Kidney (tissue), 14 donors: ENCODE results near the gene C3orf20. TPM values are rescaled to one million over a fixed set of nuclear protein-coding genes. Genes with fewer than 3 reads are reported as not detected.

Experiments
- DNase-seq, 5 donors: peaks; one replicate each; pipeline ENCODE4 v3.0.0-alpha.2; 2013 to 2020
- FAIRE-seq: peaks from 2 replicates; lab custom pipeline; 2012; peaks lifted over from hg19 to GRCh38; lab: Jason Lieb, UNC
- H3K27ac ChIP-seq, 2 donors: one replicate each; pipeline ENCODE4 v1.7.0; 2013; ENCODE audit warnings: low read depth in 2 of 2, low read length in 2 of 2, inconsistent platforms in 1 of 2
- H3K27me3 ChIP-seq: one replicate; pipeline ENCODE4 v1.7.1; 2013; ENCODE audit warnings: low read length, inconsistent platforms; ENCODE audit not compliant: control insufficient read depth, insufficient read depth
- H3K36me3 ChIP-seq, 3 donors: one replicate each; pipeline versions ENCODE4 v1.7.0 to v1.7.1; 2013; ENCODE audit warnings: low read length in 3 of 3, control low read depth in 1 of 3, inconsistent platforms in 1 of 3; ENCODE audit not compliant: insufficient read depth in 3 of 3, control insufficient read depth in 2 of 3
- H3K4me1 ChIP-seq, 3 donors: one replicate each; pipeline versions ENCODE4 v1.7.0 to v1.7.1; 2013; ENCODE audit warnings: low read length in 3 of 3, inconsistent platforms in 1 of 3, low read depth in 1 of 3; ENCODE audit not compliant: control insufficient read depth in 2 of 3, insufficient read depth in 2 of 3
- H3K4me3 ChIP-seq, 3 donors: one replicate each; pipeline versions ENCODE4 v1.7.0 to v1.8.1; 2013; ENCODE audit warnings: low read length in 3 of 3, control low read depth in 1 of 3, inconsistent platforms in 1 of 3
- H3K9ac ChIP-seq, 3 donors: one replicate each; pipeline versions ENCODE4 v1.7.0 to v1.7.1; 2013; ENCODE audit warnings: low read length in 3 of 3, control low read depth in 1 of 3, inconsistent platforms in 1 of 3
- H3K9me3 ChIP-seq, 3 donors: one replicate each; pipeline versions ENCODE4 v1.7.0 to v1.7.1; 2013; ENCODE audit warnings: low read length in 3 of 3, control low read depth in 1 of 3, inconsistent platforms in 1 of 3; ENCODE audit not compliant: control insufficient read depth in 2 of 3, insufficient read depth in 1 of 3
- CTCF ChIP-seq: IDR thresholded peaks from 3 replicates; pipeline ENCODE4 v1.5.1; 2012; ENCODE audit warnings: mild to moderate bottlenecking, moderate library complexity, borderline replicate concordance; ENCODE audit not compliant: insufficient read depth; ENCODE audit errors: extremely low read depth
- intact Hi-C: fragments of 100-400 bp; cut with DNase I; formaldehyde crosslinking; loops from one replicate; pipeline ENCODE4 v1.11.1; 2022
- polyA plus RNA-seq: library from polyadenylated mRNA; stranded (reverse); fragments of 350-450 nt; fragmentation: Illumina TruSeq; extraction: RNeasy Lipid Tissue Mini Kit (QIAGEN cat#74804); gene quantifications from one replicate; pipeline ENCODE4 v1.2.3, GENCODE V29; 2014; ENCODE audit warnings: low read depth, low replicate concordance; ENCODE audit not compliant: insufficient read depth
- total RNA-seq: library from RNA; stranded (reverse); fragmentation: NEBNext Ultra II Directional; extraction: Animal tissue kit (Norgen Biotek cat#: 25700); gene quantifications from one replicate; pipeline ENCODE4 v1.2.1, GENCODE V29; 2021
- donor health status: control.
- donor health status: control.
- donor health status: control.
- donor health status: control.
- donor health status: control.
- donor health status: DM: yes; HTN: yes; CAD: no.
- donor health status: Normal renal cell carcinoma (clear cell type).

The C3orf20 gene
- total and polyA plus RNA-seq, 2 donors from 2014 or later: 0.16 TPM; not detected in 1

DNA sequence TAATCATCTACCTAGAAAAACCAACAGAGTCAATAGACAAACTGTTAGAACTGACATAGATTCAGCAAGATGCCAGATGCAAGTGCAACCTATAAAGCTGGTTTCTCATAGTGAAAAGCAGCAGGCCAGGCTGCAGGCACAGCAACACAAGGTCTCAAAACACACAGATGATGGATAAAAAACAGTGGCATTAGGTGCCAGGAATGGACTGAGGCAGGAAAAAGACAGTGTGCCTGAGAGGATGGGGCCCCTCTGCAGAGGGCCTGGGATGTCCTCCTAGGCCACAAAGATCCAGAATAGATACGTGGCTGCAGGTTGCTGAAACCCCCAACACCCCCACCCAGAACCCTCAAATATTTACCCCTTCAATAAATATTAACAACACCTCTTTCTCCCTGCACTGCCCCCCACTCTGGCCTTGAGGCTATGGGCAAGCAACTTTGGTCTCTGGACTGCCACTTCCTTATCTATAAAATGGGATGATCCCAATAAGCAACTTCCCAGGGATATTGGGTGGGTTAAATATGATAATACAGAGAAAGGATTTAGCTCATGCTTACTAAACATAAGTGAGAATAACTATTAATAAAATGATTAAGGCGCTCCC is 108.6 kb downstream of the C3orf20 start:
- intact Hi-C loops: no loop called here
- TF ChIP-seq CTCF: no peak
- Histone ChIP-seq H3K4me1 (no peaks in the 10 kb centered on the region), H3K9ac (no peak overlapping the region), H3K36me3 (no peaks in the 10 kb centered on the region), H3K27ac (no peak overlapping the region), H3K9me3 (peaks cover 0 to 2% (median 0%) of the 10 kb centered on the region in 3 donors), H3K27me3 (no peaks in the 10 kb centered on the region), H3K4me3 (no peak overlapping the region)
- FAIRE-seq (no peak), DNase-seq (peak in 2 of 5 donors; percentile 21 to 29)

GRCh38 chr3:14784087-14784681 is 109.2 kb downstream of the C3orf20 start:
- no peak for TF ChIP-seq CTCF
- no peak overlapping the region for H3K4me3 ChIP-seq
- no peak overlapping the region for H3K27ac ChIP-seq
- DNase-seq (peak; percentile 43 to 77 (median 60)), FAIRE-seq (no peak)
- H3K36me3 ChIP-seq: no peaks in the 10 kb centered on the region
- intact Hi-C loops: no loop called here
- no peaks in the 10 kb centered on the region for H3K4me1 ChIP-seq
- H3K9ac ChIP-seq: no peak overlapping the region
- H3K9me3 ChIP-seq: no peaks in the 10 kb centered on the region
- no peaks in the 10 kb centered on the region for H3K27me3 ChIP-seq

DNA sequence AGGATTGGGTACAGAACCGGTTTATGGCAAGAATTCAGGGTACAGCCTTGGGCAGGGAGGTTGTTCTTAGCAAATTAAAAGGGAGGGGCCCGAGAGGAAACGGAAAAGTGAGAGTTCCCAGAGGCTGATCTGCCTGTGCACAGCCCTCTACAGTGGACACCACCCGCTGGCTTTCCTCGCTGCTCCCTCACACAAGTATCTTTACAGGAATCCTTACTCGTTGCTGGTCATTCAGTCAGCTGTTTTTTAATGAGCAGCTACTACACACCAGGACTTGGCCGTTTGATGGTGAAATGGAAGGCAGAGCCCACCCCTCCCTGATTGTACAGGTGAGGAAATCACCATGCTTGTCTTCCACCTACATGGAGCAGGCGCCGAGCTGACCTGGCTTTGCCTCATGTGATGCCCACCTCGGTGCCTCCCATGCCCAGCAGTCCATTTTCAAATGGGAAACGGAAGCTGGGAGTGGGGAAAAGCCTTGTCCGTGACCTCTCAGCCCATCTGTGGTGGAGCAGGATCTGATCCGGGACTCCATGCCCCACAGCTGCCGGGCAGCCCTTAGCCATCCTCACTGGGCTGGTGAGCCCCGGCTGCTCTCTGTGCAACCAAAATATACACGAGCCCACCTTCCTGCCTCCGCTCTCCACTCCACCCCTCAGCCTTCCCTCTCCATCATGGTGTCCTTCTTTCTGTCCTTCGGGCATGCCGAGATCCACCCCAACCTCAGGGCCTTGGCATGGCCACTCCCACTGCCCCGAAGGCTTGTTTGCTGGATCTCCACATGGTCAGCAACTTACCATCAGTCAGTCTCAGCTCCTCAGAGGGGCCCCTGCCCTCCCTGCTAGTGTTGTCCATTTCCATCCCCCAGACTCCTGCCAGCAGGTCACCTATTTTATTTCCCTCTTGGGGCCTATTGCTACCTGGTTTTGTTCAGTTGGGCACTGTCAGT is 110.5 kb downstream of the C3orf20 start:
- Histone ChIP-seq H3K9ac (no peak overlapping the region), H3K9me3 (no peaks in the 10 kb centered on the region), H3K4me3 (no peak overlapping the region), H3K27ac (no peak overlapping the region), H3K4me1 (no peaks in the 10 kb centered on the region), H3K36me3 (no peaks in the 10 kb centered on the region), H3K27me3 (no peaks in the 10 kb centered on the region)
- TF ChIP-seq CTCF: no peak
- DNase-seq (peak in 2 of 5 donors; percentile 27 to 47), FAIRE-seq (no peak)
- intact Hi-C loops: no loop called here
